ENCODE data around the gene SEPHS1.
"Not testable (repeated sequence)": the region's sequence is repeated elsewhere in the genome, so short reads cannot be mapped to it uniquely, and the experiment has no call there.

The SEPHS1 gene

GRCh38 chr10:13348216-13349017 is at the start of gene SEPHS1:
TSS of gene SEPHS1 (minus strand) at chr10:13348293. CDS start at chr10:13344950, 3,343 bp downstream.
- DNase-seq (peak; percentile 87), ATAC-seq (peak; percentile 87)

- no peak for ATAC-seq
- no peak for DNase-seq
Observed at GRCh38 chr10:13397052-13397451, 49.0 kb upstream of the SEPHS1 start.

GRCh38 chr10:13396369-13396768 is 48.3 kb upstream of the SEPHS1 start:
- DNase-seq = no peak
- no peak for ATAC-seq

- no peak for DNase-seq
- ATAC-seq = no peak
Observed at GRCh38 chr10:13395540-13395939, 47.4 kb upstream of the SEPHS1 start.

- DNase-seq (no peak), ATAC-seq (no peak)
Observed at GRCh38 chr10:13393640-13394039, 45.5 kb upstream of the SEPHS1 start.

GRCh38 chr10:13392701-13393100 is 44.6 kb upstream of the SEPHS1 start:
- DNase-seq = no peak
- ATAC-seq = no peak

GRCh38 chr10:13390604-13391522 is 42.8 kb upstream of the SEPHS1 start:
- DNase-seq (no peak), ATAC-seq (no peak)

- DNase-seq = no peak
- ATAC-seq = no peak
Observed at GRCh38 chr10:13388478-13389230, 40.6 kb upstream of the SEPHS1 start.

- DNase-seq (no peak), ATAC-seq (no peak)
Observed at GRCh38 chr10:13386021-13386420, 37.9 kb upstream of the SEPHS1 start.

GRCh38 chr10:13383399-13383761 is 35.3 kb upstream of the SEPHS1 start:
- DNase-seq = no peak

GRCh38 chr10:13382703-13383398 is 34.8 kb upstream of the SEPHS1 start:
- DNase-seq (no peak), ATAC-seq (no peak)

More at GRCh38 chr10:13383399-13383761, 35.3 kb upstream of the SEPHS1 start:
- ATAC-seq = no peak

GRCh38 chr10:13379061-13379460 is 31.0 kb upstream of the SEPHS1 start:
- not testable (repeated sequence) for ATAC-seq, DNase-seq

- DNase-seq (no peak), ATAC-seq (no peak)
Observed at GRCh38 chr10:13376746-13377145, 28.7 kb upstream of the SEPHS1 start.

GRCh38 chr10:13376297-13376696 is 28.2 kb upstream of the SEPHS1 start:
- DNase-seq (no peak), ATAC-seq (no peak)

GRCh38 chr10:13375791-13376190 is 27.7 kb upstream of the SEPHS1 start:
- DNase-seq (no peak), ATAC-seq (no peak)

- DNase-seq = no peak
- no peak for ATAC-seq
Observed at GRCh38 chr10:13373644-13374043, 25.6 kb upstream of the SEPHS1 start.

- no peak for DNase-seq
- no peak for ATAC-seq
Observed at GRCh38 chr10:13372524-13372923, 24.4 kb upstream of the SEPHS1 start.

- ATAC-seq (peak; percentile 92), DNase-seq (peak; percentile 33)
Observed at GRCh38 chr10:13371897-13372470, 23.9 kb upstream of the SEPHS1 start.

GRCh38 chr10:13366891-13367290 is 18.8 kb upstream of the SEPHS1 start:
- ATAC-seq = no peak
- DNase-seq = no peak

- ATAC-seq (no peak), DNase-seq (no peak)
Observed at GRCh38 chr10:13365831-13366230, 17.7 kb upstream of the SEPHS1 start.

GRCh38 chr10:13365243-13365642 is 17.1 kb upstream of the SEPHS1 start:
- DNase-seq = no peak
- no peak for ATAC-seq

All from stimulated activated naive CD8-positive, alpha-beta T cell treated with anti-CD3 and anti-CD28 coated beads, Interleukin-15, Interleukin-2, amounts not matched to agents 100 U/mL and 50 U/mL, for 24 hours (primary cell).